ACHN (cell line): ENCODE results near the gene C6orf47.

Source experiments
- DNase-seq: peaks from one replicate; pipeline ENCODE4 v3.0.0-alpha.2; 2015
- in situ Hi-C: cut with HindIII; loops from 2 replicates; pipeline ENCODE4 v1.10.0; 2017; ENCODE audit warnings: low sequenced_read_pairs, low pct_ligation_motif_present, low pct_unique_long_range_greater_than_20kb

C6orf47 gene

DNA sequence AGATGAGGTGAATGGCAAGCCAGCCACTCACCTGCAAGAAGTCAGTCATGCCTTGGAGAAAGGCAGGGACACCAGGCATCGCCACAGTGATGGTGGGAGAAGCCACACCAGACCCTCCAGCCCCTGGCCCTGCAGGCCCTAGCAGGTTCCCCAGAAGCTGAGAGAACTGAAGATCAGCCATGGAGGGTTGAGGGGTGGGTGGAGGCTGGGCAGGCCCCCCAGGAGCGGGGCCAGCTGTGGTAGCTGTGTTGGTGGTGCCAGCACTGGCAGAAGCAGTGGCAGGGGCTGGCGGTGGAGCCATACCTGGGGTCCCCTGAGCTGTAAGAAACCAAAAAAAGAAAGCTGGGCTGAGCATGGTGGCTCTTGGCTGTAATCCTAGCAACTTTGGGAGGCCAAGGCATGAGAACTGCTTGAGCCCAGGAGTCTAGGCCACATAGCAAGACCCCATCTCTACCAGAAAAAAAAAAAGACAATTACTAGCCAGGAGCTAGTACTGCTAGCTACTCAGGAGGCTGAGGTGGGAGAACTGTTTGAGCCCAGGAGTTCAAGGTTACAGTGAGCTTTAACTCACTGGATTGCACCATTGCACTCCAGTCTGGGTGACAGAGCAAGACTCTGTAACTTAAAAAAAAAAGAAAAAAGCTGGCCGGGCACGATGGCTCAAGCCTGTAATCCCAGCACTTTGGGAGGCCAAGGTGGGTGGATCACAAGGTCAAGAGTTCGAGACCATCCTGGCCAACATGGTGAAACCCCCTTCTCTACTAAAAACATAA, 17.6 kb downstream of the C6orf47 start:
- no peak for DNase-seq
- in situ Hi-C loops = no loop called here

- in situ Hi-C loops = no loop called here
- no peak for DNase-seq
These were observed 19.2 kb downstream of the C6orf47 start for GRCh38 chr6:31641370-31641769.

DNA sequence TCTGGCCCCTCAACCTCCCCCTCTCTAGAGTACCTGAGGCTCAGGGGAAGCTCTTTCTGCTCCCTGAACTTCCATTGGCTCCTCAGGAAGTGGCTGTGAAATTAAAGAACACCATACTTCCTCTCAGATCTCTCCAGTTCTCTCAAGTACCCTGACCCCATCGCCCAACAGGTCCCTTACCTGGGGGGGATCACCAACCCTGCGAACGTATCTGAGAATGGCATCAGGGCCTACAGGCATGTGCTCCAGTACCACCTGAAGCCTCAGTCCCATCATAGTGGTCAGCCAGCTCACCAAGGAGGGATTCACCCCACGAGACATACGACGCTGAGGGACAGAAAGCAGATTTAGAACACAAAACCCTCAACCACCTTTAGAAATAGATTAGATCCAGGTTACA, 20.0 kb downstream of the C6orf47 start:
- DNase-seq = no peak
- in situ Hi-C loops = no loop called here

DNA sequence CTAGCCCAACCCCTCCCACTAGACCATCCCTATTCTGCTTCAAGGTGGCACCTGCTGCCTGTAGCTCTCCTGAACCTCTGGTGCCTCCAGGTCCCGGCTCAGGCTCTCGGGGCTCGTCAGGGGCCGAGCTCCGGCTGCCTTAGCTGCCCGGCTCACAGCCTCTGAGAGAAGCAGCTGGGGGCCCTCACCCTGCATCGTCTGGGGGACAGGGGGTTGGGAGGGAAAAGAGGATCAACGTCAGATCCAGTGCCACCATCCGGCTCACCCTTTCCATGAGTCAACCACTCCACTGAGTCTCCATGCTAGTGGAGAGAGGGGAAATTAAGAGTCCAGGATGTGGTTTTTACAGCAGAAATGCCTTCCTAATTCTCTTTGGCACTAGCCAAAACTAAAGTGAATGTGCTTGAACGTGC, 21.1 kb downstream of the C6orf47 start:
- in situ Hi-C loops = no loop called here
- DNase-seq = no peak

DNA sequence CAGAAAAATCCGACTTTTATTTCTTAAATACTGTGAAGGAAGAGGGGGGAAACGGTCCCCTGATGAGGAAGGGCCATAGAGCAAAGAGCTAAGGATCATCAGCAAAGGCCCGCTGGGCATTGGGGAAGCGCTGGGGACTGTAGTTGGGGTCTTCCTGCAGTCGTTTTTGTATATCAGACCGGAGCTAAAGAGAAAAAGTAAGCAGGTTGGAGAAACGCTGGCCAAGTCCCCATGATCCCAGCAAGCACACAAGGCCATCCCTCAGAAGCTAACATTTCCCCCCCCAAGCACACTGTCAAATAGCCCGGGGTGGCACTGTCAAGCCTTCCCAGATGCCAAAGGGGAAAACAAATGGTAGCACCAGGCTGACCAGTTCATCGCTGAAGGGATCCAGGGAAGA, 21.5 kb downstream of the C6orf47 start:
- in situ Hi-C loops = no loop called here
- DNase-seq = no peak

DNA sequence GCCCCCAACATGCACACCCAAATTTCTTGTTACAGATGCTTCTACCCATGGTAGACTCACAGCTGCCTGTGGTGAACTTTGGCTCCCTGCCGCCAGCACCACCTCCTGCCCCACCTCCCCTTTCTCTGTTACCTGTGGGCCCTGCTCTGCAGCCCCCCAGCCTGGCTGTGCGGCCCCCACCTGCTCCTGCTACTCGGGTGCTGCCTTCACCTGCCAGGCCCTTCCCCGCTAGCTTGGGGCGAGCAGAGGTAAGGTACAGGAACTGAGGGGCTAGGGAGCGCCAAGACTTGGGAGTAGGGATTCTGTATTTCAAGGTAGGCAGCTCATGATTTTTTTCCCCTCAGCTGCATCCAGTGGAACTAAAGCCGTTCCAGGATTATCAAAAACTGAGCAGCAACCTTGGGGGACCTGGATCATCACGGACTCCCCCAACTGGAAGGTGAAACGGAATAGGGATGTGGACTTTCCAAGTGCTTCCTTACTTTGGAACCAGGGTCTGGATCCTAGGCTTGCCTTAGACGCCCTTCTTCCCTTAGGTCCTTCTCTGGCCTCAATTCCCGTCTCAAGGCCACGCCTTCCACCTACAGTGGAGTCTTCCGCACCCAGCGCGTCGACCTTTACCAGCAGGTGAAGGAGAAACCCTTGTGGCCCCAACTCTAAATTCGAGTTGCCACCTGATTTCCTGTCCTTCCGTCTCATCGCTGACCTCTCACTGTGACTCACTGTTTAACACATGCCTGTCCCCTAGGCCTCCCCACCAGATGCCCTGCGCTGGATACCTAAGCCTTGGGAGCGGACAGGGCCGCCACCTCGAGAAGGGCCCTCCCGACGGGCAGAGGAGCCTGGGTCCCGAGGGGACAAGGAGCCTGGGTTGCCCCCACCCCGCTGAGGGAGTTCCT, 23.6 kb downstream of the C6orf47 start:
- DNase-seq = no peak
- in situ Hi-C loops = no loop called here

DNA sequence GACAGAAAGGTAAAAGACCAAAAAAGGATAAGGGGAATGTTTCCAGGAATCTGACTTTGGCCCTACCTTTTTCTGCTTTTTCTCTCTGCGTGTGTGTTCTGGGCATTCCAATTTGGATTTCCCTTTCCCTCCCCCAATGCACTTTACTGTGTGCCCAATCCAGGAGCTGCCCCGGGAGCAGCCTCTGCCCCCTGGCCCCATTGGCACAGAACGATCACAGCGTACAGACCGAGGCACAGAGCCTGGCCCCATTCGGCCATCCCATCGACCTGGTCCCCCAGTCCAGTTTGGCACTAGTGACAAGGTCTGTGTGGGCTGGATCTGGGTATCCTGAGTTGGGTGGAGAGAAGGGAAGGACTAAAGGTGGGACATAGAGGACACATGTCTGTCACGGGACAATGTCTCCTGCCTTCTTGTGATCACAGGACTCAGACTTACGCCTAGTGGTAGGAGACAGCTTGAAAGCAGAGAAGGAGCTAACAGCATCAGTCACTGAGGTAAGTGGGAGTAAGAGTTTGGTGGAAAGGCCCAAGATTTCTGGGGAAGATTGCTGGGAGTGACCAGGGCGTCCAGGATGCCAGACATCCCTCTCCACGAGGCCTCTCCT, 25.5 kb downstream of the C6orf47 start:
- no peak for DNase-seq
- in situ Hi-C loops = no loop called here

- in situ Hi-C loops = no loop called here
- no peak for DNase-seq
These were observed 26.4 kb downstream of the C6orf47 start for GRCh38 chr6:31634131-31634530.

DNA sequence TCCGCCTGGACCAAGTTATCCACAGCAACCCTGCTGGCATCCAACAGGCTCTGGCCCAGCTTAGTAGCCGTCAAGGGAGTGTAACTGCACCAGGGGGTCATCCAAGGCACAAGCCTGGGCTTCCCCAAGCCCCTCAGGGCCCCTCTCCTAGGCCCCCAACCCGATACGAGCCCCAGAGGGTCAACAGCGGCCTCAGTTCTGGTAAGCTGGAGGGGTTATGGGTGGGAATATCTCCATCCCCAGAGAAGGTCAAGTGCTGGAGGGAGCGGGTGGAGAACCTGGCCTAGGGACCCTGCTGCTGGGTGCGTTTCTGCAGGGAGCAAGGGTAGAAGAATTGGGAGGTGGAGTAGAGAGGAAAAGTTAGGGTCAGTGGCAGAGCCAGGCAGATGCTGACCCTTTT, 27.1 kb downstream of the C6orf47 start:
- DNase-seq = no peak
- in situ Hi-C loops = no loop called here

- no peak for DNase-seq
- in situ Hi-C loops = no loop called here
These were observed 28.2 kb downstream of the C6orf47 start for GRCh38 chr6:31632279-31632946.

- in situ Hi-C loops = no loop called here
- no peak for DNase-seq
These were observed 28.8 kb downstream of the C6orf47 start for GRCh38 chr6:31631681-31632278.

DNA sequence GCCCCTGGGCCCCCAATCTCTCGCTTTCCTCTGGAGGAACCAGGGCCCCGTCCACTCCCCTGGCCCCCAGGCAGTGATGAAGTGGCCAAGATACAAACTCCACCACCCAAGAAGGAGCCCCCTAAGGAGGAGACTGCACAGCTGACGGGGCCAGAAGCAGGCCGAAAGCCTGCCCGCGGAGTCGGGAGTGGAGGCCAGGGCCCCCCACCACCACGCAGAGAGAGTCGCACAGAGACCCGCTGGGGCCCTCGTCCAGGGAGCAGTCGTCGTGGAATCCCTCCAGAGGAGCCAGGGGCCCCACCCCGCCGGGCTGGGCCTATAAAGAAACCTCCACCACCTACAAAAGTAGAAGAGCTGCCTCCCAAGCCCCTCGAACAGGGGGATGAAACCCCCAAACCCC, 29.4 kb downstream of the C6orf47 start:
- in situ Hi-C loops = no loop called here
- no peak for DNase-seq

DNA sequence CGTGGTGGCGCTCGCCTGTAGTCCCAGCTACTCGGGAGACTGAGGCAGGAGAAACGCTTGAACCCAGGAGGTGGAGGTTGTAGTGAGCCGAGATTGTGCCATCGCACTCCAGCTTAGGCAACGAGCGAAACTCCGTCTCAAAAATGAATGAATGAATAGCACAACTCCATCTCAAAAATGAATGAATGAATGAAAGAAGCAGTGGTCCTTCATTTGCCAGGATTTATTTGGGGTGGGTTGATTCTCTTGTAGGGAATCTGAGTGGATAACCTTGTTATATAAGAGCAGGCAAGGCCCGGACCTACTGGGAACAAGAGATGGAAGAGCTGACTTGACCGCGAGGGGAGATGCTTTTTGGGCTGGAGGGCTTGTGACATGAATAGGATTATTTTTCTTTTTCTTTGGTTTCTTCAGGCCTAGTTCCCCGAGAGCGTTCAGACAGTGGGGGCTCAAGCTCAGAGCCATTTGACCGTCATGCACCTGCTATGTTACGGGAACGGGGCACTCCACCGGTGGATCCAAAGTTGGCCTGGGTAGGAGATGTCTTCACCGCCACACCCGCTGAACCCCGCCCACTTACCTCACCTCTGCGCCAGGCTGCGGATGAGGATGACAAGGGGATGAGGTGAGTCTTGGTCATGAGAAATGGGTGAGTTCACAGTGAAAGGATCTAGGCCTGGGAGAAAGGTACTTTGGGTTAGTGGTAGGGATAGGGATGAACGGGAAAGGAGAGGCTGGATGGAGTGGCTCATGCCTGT, 30.2 kb downstream of the C6orf47 start:
- no peak for DNase-seq
- in situ Hi-C loops = no loop called here

- no peak for DNase-seq
- in situ Hi-C loops = no loop called here
These were observed 31.6 kb downstream of the C6orf47 start for GRCh38 chr6:31629014-31629413.

GRCh38 chr6:31627690-31628287, 32.8 kb downstream of the C6orf47 start:
- in situ Hi-C loops = no loop called here
- DNase-seq = no peak

DNA sequence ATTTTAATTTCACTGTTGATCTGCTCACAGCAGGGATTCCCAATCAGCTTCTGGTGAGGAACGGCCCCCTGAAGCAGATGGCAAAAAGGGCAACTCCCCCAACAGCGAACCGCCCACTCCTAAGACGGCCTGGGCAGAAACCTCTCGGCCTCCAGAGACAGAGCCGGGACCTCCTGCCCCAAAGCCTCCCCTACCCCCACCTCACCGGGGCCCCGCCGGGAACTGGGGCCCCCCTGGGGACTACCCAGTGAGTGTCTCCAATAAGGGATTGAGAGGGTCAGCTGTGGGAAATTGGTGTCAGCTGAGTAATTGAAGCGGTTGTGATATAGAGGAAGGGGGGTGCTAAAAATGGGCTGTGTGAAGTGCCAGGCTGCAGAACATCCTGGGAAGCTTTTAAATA, 33.6 kb downstream of the C6orf47 start:
- DNase-seq = no peak
- in situ Hi-C loops = no loop called here

GRCh38 chr6:31624070-31624469, 36.5 kb downstream of the C6orf47 start:
- in situ Hi-C loops = no loop called here
- DNase-seq = no peak

GRCh38 chr6:31622684-31623091, 37.9 kb downstream of the C6orf47 start:
- no peak for DNase-seq
- in situ Hi-C loops = no loop called here
